HCEC 1CT (cell line): ENCODE data around the gene RAD52.

Experiments used
- DNase-seq: peaks from one replicate; pipeline ENCODE4 v3.0.0-alpha.2; 2017

Gene RAD52

GRCh38 chr12:865614-866013, 83.9 kb downstream of the RAD52 start:
- no peak for DNase-seq

GRCh38 chr12:863285-863684, 86.2 kb downstream of the RAD52 start:
- DNase-seq = no peak

- DNase-seq = no peak
Observed at GRCh38 chr12:862303-862911, 87.1 kb downstream of the RAD52 start.
